Stomach smooth muscle (tissue), 2 donors: Measurements from ENCODE around the gene RAC2.

Experiments used
- H3K27ac ChIP-seq: one replicate; pipeline ENCODE4 v1.7.0; 2013; ENCODE audit warnings: mild to moderate bottlenecking, low read length, inconsistent platforms
- H3K27me3 ChIP-seq, 2 donors: one replicate each; pipeline ENCODE4 v1.7.0; 2013; ENCODE audit warnings: low read length in 2 of 2; ENCODE audit not compliant: insufficient read depth in 2 of 2, control insufficient read depth in 1 of 2
- H3K36me3 ChIP-seq, 2 donors: one replicate each; pipeline ENCODE4 v1.7.0; 2013; ENCODE audit warnings: low read length in 2 of 2; ENCODE audit not compliant: control insufficient read depth in 2 of 2, insufficient read depth in 2 of 2
- H3K4me1 ChIP-seq: one replicate; pipeline ENCODE4 v1.7.0; 2013; ENCODE audit warnings: low read length; ENCODE audit not compliant: control insufficient read depth, insufficient read depth
- H3K4me3 ChIP-seq, 2 donors: one replicate each; pipeline ENCODE4 v1.7.0; 2013; ENCODE audit warnings: low read length in 2 of 2
- H3K9ac ChIP-seq, 2 donors: one replicate each; pipeline ENCODE4 v1.7.0; 2013; ENCODE audit warnings: low read length in 2 of 2, mild to moderate bottlenecking in 1 of 2
- H3K9me3 ChIP-seq, 2 donors: one replicate each; pipeline ENCODE4 v1.7.0; 2013; ENCODE audit warnings: low read length in 2 of 2; ENCODE audit not compliant: control insufficient read depth in 2 of 2
- donor health status: healthy.
- donor health status: Pancreatic carcinoma.

The RAC2 gene

DNA sequence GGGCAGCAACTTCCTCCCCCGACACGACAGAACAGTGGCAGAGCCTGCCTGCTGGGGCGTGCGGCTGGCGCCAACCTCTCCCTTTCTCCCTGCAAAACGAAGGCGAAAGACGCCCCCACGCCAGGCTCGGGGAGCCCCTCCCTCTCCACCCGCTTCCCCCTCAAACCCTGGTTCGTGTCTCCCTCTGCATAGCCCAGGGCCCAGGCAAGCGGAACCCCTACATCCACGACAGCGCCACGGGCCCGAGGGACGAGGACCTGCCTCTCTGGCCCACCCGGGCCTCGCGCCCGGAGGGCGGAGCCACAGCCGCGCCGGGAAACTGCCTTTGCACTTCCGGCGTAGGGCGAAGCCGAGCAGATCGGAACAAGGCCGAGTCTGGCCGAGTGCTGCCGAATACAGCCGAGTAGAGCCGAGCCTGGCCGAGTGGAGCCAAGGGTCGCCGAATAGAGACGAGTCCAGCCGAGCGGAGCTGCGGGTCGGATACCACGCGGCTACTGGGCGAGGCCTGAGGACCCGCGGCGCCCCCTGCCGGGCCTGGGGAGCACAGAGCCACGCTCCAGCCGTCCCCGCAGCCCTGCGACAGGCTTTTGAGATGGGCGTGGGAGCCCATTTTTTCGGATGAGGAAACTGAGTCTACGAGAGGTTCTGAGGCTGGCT is 44.8 kb downstream of the RAC2 start:
- Histone ChIP-seq H3K9me3 (no peaks in the 10 kb centered on the region), H3K36me3 (no peaks in the 10 kb centered on the region), H3K27me3 (no peaks in the 10 kb centered on the region), H3K4me3 (peak overlapping the region; percentile 87 to 94), H3K4me1 (peaks cover 35% of the 10 kb centered on the region), H3K9ac (peak overlapping the region; percentile 84 to 88), H3K27ac (peak overlapping the region; percentile 89)

GRCh38 chr22:37198258-37199102 is 45.6 kb downstream of the RAC2 start:
- Histone ChIP-seq H3K9ac (peak overlapping the region; percentile 84 to 88), H3K27ac (peak overlapping the region; percentile 89), H3K9me3 (no peaks in the 10 kb centered on the region), H3K27me3 (no peaks in the 10 kb centered on the region), H3K36me3 (no peaks in the 10 kb centered on the region), H3K4me1 (peaks cover 35% of the 10 kb centered on the region), H3K4me3 (peak overlapping the region; percentile 87 to 94)

DNA sequence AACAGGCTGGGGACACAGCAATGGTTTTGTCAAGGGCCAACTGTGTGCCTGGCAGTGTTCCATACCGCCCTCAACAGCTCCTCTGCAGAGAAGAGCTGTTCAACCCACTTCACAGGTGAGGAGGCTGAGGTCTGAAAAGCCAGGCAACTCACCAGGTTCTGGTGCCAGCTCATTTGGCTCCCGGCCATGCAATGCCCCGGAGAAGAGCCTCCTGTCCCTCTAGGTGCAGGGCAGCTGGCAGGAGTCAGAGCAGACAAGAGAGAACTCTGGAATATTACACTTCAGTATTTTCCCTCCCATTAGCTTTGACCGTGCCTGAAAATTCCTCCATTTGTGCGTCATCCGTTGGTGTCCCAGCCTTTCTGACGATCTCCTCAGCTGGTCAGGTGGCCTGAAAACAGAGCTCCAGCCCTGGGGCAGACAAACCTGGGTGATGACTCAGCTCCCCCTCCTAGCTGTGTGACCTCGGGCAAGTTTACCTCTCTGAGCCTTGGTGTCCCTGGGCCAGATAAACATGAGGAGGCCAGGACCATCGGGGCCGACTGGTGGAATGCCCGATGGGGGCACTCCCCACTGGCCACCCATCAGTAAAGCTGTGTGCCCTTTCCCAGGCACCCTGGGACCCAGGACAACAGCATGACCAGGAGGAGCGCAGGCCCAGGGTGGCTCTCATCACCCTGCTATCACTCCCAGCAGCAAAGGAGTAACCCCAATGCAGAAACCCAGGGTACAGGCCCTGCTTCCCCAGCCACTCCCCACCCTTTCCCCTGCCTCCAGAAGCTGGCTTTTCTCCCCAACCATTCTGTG is 46.4 kb downstream of the RAC2 start:
- Histone ChIP-seq H3K9me3 (no peaks in the 10 kb centered on the region), H3K4me3 (peak overlapping the region; percentile 87 to 94), H3K36me3 (no peaks in the 10 kb centered on the region), H3K9ac (peak overlapping the region; percentile 29 to 70), H3K27me3 (no peaks in the 10 kb centered on the region), H3K27ac (peak overlapping the region; percentile 89), H3K4me1 (peaks cover 35% of the 10 kb centered on the region)

- Histone ChIP-seq H3K9me3 (no peaks in the 10 kb centered on the region), H3K27me3 (no peaks in the 10 kb centered on the region), H3K4me1 (peaks cover 35% of the 10 kb centered on the region), H3K36me3 (no peaks in the 10 kb centered on the region), H3K27ac (peak overlapping the region; percentile 89), H3K9ac (peak overlapping the region; percentile 13 to 38), H3K4me3 (peak overlapping the region; percentile 7 to 87)
Measured at GRCh38 chr22:37196539-37197450, 47.3 kb downstream of the RAC2 start.

- Histone ChIP-seq H3K4me1 (peaks cover 35% of the 10 kb centered on the region), H3K9ac (no peak overlapping the region), H3K4me3 (no peak overlapping the region), H3K36me3 (no peaks in the 10 kb centered on the region), H3K27ac (peak overlapping the region; percentile 89), H3K9me3 (no peaks in the 10 kb centered on the region), H3K27me3 (no peaks in the 10 kb centered on the region)
Measured at GRCh38 chr22:37195921-37196320, 48.1 kb downstream of the RAC2 start.

DNA sequence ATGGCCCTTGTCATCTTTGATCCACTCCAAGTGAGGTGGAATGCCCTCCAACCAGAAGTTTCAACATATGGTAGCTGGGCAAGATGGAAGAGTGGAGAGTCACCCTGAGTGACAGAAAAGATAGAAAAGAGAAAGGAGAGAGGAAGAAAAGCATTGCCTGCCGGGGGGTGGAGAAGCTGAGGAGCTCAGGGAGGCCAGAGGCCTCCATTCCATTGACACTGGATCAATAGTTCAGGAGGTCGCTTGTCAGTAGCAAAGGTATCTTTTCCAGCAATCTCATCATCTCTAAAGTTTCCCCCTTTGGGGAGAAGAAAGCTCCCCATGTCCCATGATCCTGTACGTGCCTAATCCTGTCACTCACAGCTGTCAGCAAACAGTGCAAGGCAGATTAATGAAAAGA is 49.3 kb downstream of the RAC2 start:
- Histone ChIP-seq H3K27me3 (no peaks in the 10 kb centered on the region), H3K36me3 (no peaks in the 10 kb centered on the region), H3K4me1 (peaks cover 33% of the 10 kb centered on the region), H3K9ac (no peak overlapping the region), H3K9me3 (no peaks in the 10 kb centered on the region), H3K27ac (no peak overlapping the region), H3K4me3 (no peak overlapping the region)

DNA sequence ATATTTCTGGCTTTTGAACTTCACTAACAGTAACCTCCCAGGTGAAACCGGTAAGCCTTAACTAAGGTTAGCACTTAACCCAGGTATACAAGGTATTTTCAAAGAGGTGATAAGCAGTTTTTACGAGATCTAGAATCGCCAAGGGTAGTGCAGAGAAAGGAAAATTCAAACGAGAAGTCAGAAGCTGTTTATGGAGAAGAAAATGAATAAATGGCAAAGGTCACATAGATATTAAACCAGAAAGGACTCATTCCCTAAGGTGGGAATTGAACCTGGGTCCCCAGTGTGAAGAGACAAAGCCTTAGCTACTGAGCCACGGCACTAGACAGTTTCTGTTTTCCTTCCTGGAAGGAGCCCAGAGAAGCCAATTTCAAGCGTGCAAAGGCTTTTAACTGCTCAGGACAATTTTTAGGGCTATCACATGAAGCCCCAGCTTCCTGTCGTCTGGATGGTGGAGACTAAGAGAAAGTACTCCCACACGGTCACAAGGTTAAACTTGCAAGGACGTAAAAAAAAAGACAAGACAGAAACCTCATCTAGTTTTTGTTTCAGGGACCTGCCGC is 50.4 kb downstream of the RAC2 start:
- H3K27me3 ChIP-seq = no peaks in the 10 kb centered on the region
- no peak overlapping the region for H3K4me3 ChIP-seq
- peaks cover 30% of the 10 kb centered on the region for H3K4me1 ChIP-seq
- H3K36me3 ChIP-seq = no peaks in the 10 kb centered on the region
- H3K9me3 ChIP-seq = no peaks in the 10 kb centered on the region
- H3K9ac ChIP-seq = peak overlapping the region in 1 of 2 donors; percentile 24
- H3K27ac ChIP-seq = no peak overlapping the region

GRCh38 chr22:37192741-37193140 is 51.3 kb downstream of the RAC2 start:
- Histone ChIP-seq H3K9ac (no peak overlapping the region), H3K9me3 (no peaks in the 10 kb centered on the region), H3K4me3 (no peak overlapping the region), H3K27ac (no peak overlapping the region), H3K4me1 (peaks cover 33% of the 10 kb centered on the region), H3K36me3 (no peaks in the 10 kb centered on the region), H3K27me3 (no peaks in the 10 kb centered on the region)

GRCh38 chr22:37192204-37192603 is 51.9 kb downstream of the RAC2 start:
- H3K27ac ChIP-seq = no peak overlapping the region
- H3K27me3 ChIP-seq = no peaks in the 10 kb centered on the region
- no peaks in the 10 kb centered on the region for H3K36me3 ChIP-seq
- H3K9me3 ChIP-seq = no peaks in the 10 kb centered on the region
- no peak overlapping the region for H3K9ac ChIP-seq
- H3K4me3 ChIP-seq = no peak overlapping the region
- H3K4me1 ChIP-seq = peaks cover 33% of the 10 kb centered on the region
